Naive thymus-derived CD4-positive, alpha-beta T cell (primary cell): ENCODE results near the gene TRMT11. TPM values are rescaled to one million over a fixed set of nuclear protein-coding genes. Genes with fewer than 3 reads are reported as not detected.

ENCODE experiments used
- polyA plus RNA-seq, 2 donors: library from polyadenylated mRNA; unstranded; fragments of 300-500 nt; fragmentation: Illumina TruSeq; gene quantifications; one replicate each; pipeline ENCODE4 v1.2.3, GENCODE V29; 2021
- total RNA-seq, 6 experiments: library from RNA in 5 of 6; stranded (reverse) in 5 of 6; gene quantifications; 1 replicate in 5 of 6; 2 replicates in 1 of 6; pipeline ENCODE4 v1.2.3 and lab custom pipeline; 2021 to 2026

Gene TRMT11
- total and polyA plus RNA-seq, 7 experiments from 2014 or later, result 12.4 to 34.1 (median 17.0) TPM

Other genes with a start within 250 kb of the TRMT11 start
- under 1 TPM in 3 of 5 experiments, not detected in 2; 0.34 to 0.46 (median 0.46) TPM for gene HEY2, start 236.9 kb upstream of the TRMT11 start, total RNA-seq
- under 1 TPM; 0.14 to 0.44 TPM for gene HEY2, start 236.9 kb upstream of the TRMT11 start, polyA plus RNA-seq
- gene NCOA7, start 195.6 kb upstream of the TRMT11 start, total RNA-seq, result 10 to 100 TPM; 30.6 to 55.6 (median 38.0) TPM
- 10 to 100 TPM; 12.8 to 23.4 TPM for gene NCOA7, start 195.6 kb upstream of the TRMT11 start, polyA plus RNA-seq
- gene HINT3, start 29.8 kb upstream of the TRMT11 start, total RNA-seq, result 10 to 100 TPM in 2 of 5 experiments, 1 to 10 TPM in 3; 7.7 to 12.4 (median 9.5) TPM
- 10 to 100 TPM in 1 of 2 donors, 1 to 10 TPM in 1; 7.8 to 11.0 TPM for gene HINT3, start 29.8 kb upstream of the TRMT11 start, polyA plus RNA-seq